KMS-11 (cell line): ENCODE data around the gene NTNG2.

Source experiments
- H2AFZ ChIP-seq: fragments of 200-600 bp; sonication (generic); 2 replicates; pipeline ENCODE4 v1.6.1; 2016; ENCODE audit warnings: antibody characterized with exemption, mixed run types, low read depth
- H3K27ac ChIP-seq: fragments of 200-600 bp; sonication (generic); 2 replicates; pipeline ENCODE4 v1.6.1; 2016; ENCODE audit warnings: mild to moderate bottlenecking, mixed run types
- H3K27me3 ChIP-seq: fragments of 200-600 bp; sonication (generic); 2 replicates; pipeline ENCODE4 v1.6.1; 2017; ENCODE audit warnings: mild to moderate bottlenecking, low read depth, mixed run types, moderate library complexity; ENCODE audit not compliant: insufficient read depth
- H3K36me3 ChIP-seq: fragments of 200-600 bp; sonication (generic); 2 replicates; pipeline ENCODE4 v1.6.1; 2017; ENCODE audit warnings: mild to moderate bottlenecking, mixed run types; ENCODE audit not compliant: insufficient read depth
- H3K4me1 ChIP-seq: fragments of 200-600 bp; sonication (generic); 2 replicates; pipeline ENCODE4 v1.6.1; 2016; ENCODE audit warnings: mild to moderate bottlenecking, low read depth, mixed run types; ENCODE audit not compliant: poor library complexity, severe bottlenecking
- H3K4me2 ChIP-seq: fragments of 200-600 bp; sonication (generic); 2 replicates; pipeline ENCODE4 v1.7.0; 2016; ENCODE audit warnings: mild to moderate bottlenecking, mixed run types
- H3K4me3 ChIP-seq: fragments of 200-600 bp; sonication (generic); IDR thresholded peaks from 2 replicates; pipeline ENCODE4 v1.6.1; 2017; ENCODE audit warnings: low read depth, low read length, mixed read lengths; ENCODE audit not compliant: insufficient read depth
- H3K79me2 ChIP-seq: fragments of 200-600 bp; sonication (generic); 2 replicates; pipeline ENCODE4 v1.6.1; 2016; ENCODE audit warnings: low read depth, mixed run types; ENCODE audit not compliant: insufficient read depth
- H3K9ac ChIP-seq: fragments of 200-600 bp; sonication (generic); 2 replicates; pipeline ENCODE4 v1.6.1; 2016; ENCODE audit warnings: mild to moderate bottlenecking, mixed run types
- H4K20me1 ChIP-seq: fragments of 200-600 bp; sonication (generic); 2 replicates; pipeline ENCODE4 v1.6.1; 2016; ENCODE audit warnings: mild to moderate bottlenecking, mixed run types; ENCODE audit not compliant: insufficient read depth
- CTCF ChIP-seq: fragments of 200-600 bp; sonication (generic); conservative IDR thresholded peaks from 2 replicates; pipeline ENCODE4 v1.6.1; 2017; ENCODE audit warnings: low read depth, mild to moderate bottlenecking, antibody characterized with exemption, low read length, moderate library complexity, mixed read lengths

NTNG2 gene

GRCh38 chr9:132185073-132186009 is 23.5 kb downstream of the NTNG2 start:
- H3K4me1 ChIP-seq, result no peaks in the 10 kb centered on the region
- H3K27me3 ChIP-seq, result peaks cover 99% of the 10 kb centered on the region
- H3K4me3 ChIP-seq, result no peak overlapping the region

GRCh38 chr9:132187121-132187620 is 25.3 kb downstream of the NTNG2 start:
- Histone ChIP-seq H3K36me3 (no peaks in the 10 kb centered on the region), H3K27me3 (peaks cover 99% of the 10 kb centered on the region), H3K4me1 (no peaks in the 10 kb centered on the region), H3K79me2 (no peaks in the 10 kb centered on the region), H3K4me2 (no peak overlapping the region), H3K9ac (no peak overlapping the region), H3K4me3 (no peak overlapping the region), H4K20me1 (no peaks in the 10 kb centered on the region), H3K27ac (no peak overlapping the region), H2AFZ (no peak overlapping the region)
- TF ChIP-seq CTCF, result no peak

More at GRCh38 chr9:132185073-132186009, 23.5 kb downstream of the NTNG2 start:
- no peak overlapping the region for H3K27ac ChIP-seq
- no peak overlapping the region for H2AFZ ChIP-seq
- H4K20me1 ChIP-seq, result no peaks in the 10 kb centered on the region
- no peak overlapping the region for H3K9ac ChIP-seq
- no peaks in the 10 kb centered on the region for H3K36me3 ChIP-seq
- H3K79me2 ChIP-seq, result no peaks in the 10 kb centered on the region
- H3K4me2 ChIP-seq, result no peak overlapping the region
- TF ChIP-seq CTCF, result no peak

- Histone ChIP-seq H3K36me3 (no peaks in the 10 kb centered on the region), H3K27me3 (peaks cover 98% of the 10 kb centered on the region), H3K4me3 (no peak overlapping the region), H3K79me2 (no peaks in the 10 kb centered on the region), H3K9ac (no peak overlapping the region), H4K20me1 (no peaks in the 10 kb centered on the region), H3K4me2 (no peak overlapping the region), H3K4me1 (no peaks in the 10 kb centered on the region), H2AFZ (no peak overlapping the region), H3K27ac (no peak overlapping the region)
- TF ChIP-seq CTCF, result no peak
These were observed 29.1 kb downstream of the NTNG2 start for GRCh38 chr9:132190966-132191365.

GRCh38 chr9:132192728-132193127 is 30.9 kb downstream of the NTNG2 start:
- H4K20me1 ChIP-seq, result no peaks in the 10 kb centered on the region
- no peaks in the 10 kb centered on the region for H3K4me1 ChIP-seq
- no peak overlapping the region for H2AFZ ChIP-seq
- no peak overlapping the region for H3K9ac ChIP-seq
- no peak overlapping the region for H3K4me2 ChIP-seq
- H3K79me2 ChIP-seq, result no peaks in the 10 kb centered on the region
- H3K36me3 ChIP-seq, result no peaks in the 10 kb centered on the region
- no peak overlapping the region for H3K4me3 ChIP-seq
- no peak for TF ChIP-seq CTCF
- H3K27ac ChIP-seq, result no peak overlapping the region
- H3K27me3 ChIP-seq, result peaks cover 96% of the 10 kb centered on the region
